ENCODE data around the gene CEP164.
A peak's percentile ranks its signal among the peaks of the same experiment; 100 is the strongest.

The CEP164 gene

DNA sequence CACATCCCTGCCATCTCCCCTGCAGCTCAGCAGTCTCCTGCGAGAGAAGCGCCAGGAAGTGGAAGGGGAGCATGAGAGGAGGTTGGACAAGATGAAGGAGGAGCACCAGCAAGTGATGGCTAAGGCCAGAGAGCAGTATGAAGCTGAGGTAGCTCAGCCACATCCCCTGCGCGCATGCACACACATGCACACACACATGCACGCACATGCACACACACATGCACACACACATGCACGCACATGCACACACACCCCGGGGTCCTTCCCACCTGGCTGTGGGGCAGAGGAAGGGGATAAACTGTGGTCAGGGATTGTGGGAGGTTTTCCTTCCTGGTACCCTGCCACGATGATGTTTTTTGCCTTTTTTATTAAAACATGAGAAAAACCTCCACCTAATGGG, 65.3 kb downstream of the CEP164 start:
- Histone ChIP-seq H2BK120ac (ENCODE audit: low read depth, low read length) (no peak overlapping the region), H4K8ac (ENCODE audit: low read depth, low read length) (no peak overlapping the region), H3K9me3 (replicated peaks in 1 of 2; ENCODE audit: control insufficient read depth in 2 of 2, insufficient read depth in 1 of 2, low read depth in 1 of 2, low read length in 2 of 2) (peaks cover 3 to 12% of the 10 kb centered on the region in 2 donors), H3K36me3 (replicated peaks in 1 of 2; ENCODE audit: control insufficient read depth in 2 of 2, insufficient read depth in 2 of 2, low read length in 2 of 2) (peaks cover 40 to 92% of the 10 kb centered on the region in 2 donors), H3K27me3 (ENCODE audit: control insufficient read depth in 3 of 3, insufficient read depth in 3 of 3, low read depth in 1 of 3, low read length in 3 of 3) (no peaks in the 10 kb centered on the region), H3K27ac (replicated peaks; ENCODE audit: low read length) (no peak overlapping the region), H2AK5ac (ENCODE audit: low read depth, low read length) (no peak overlapping the region), H3K4ac (ENCODE audit: low read length) (no peak overlapping the region), H3K4me3 (ENCODE audit: low read length in 2 of 2) (no peak overlapping the region), H3K79me1 (ENCODE audit: low read depth, low read length) (no peaks in the 10 kb centered on the region), H3K9ac (ENCODE audit: low read depth, low read length, poor library complexity) (no peak overlapping the region), H2BK15ac (ENCODE audit: low read length) (no peak overlapping the region), H4K91ac (ENCODE audit: low read depth, low read length, poor library complexity) (no peak overlapping the region), H2BK12ac (ENCODE audit: low read length) (no peak overlapping the region), H3K18ac (ENCODE audit: low read length) (no peak overlapping the region), H2BK5ac (ENCODE audit: low read length) (no peak overlapping the region), H3K4me2 (ENCODE audit: insufficient read depth, low read length, poor library complexity, severe bottlenecking) (no peak overlapping the region), H3K23ac (ENCODE audit: low read depth, low read length, poor library complexity) (peak overlapping the region; percentile 59), H3K14ac (ENCODE audit: low read length) (no peak overlapping the region), H2AFZ (ENCODE audit: low read length) (no peak overlapping the region), H3K4me1 (ENCODE audit: control insufficient read depth in 2 of 2, insufficient read depth in 1 of 2, low read depth in 1 of 2, low read length in 2 of 2) (no peaks in the 10 kb centered on the region)
- no CpG with 5 or more reads among the region's 8 CpGs for WGBS, 2 donors (ENCODE audit: extremely low coverage in 2 of 2, insufficient read length in 2 of 2, insufficient replicate concordance in 1 of 2)
- no peak for DNase-seq (ENCODE audit: low spot score)

DNA sequence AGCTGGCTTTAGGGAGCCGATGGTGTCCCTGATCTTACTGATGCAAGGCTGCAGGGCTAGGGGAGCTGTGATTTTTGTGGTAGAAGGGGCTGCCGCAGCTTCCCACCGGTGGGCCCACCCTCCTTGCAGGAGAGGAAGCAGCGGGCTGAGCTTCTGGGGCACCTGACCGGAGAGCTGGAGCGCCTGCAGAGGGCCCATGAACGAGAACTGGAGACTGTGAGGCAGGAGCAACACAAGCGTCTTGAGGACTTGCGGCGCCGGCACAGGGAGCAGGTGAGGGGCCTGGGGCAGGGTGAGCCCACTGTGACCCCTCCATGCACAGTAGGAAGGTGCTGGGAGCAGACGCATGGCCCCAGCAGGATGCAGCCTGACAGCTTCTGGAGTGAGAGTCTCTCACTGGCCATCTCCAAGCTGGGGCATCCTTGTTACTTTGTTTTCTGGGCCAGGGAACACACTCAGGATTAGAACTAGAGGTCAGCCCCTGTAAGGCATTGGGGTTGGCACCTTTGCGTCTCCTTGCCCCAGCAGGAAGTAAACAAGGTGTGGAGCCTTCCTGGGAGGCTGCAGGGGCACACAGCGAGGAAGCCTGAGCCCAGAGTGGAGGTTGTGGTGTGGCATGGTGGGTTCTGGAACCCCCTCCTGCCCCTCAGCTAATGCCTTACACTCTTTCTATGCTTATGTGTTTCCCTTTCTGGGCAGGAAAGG, 66.7 kb downstream of the CEP164 start:
- Histone ChIP-seq H2BK12ac (ENCODE audit: low read length) (no peak overlapping the region), H3K36me3 (replicated peaks in 1 of 2; ENCODE audit: control insufficient read depth in 2 of 2, insufficient read depth in 2 of 2, low read length in 2 of 2) (peaks cover 42 to 92% of the 10 kb centered on the region in 2 donors), H3K27me3 (ENCODE audit: control insufficient read depth in 3 of 3, insufficient read depth in 3 of 3, low read depth in 1 of 3, low read length in 3 of 3) (no peaks in the 10 kb centered on the region), H3K14ac (ENCODE audit: low read length) (no peak overlapping the region), H3K23ac (ENCODE audit: low read depth, low read length, poor library complexity) (no peak overlapping the region), H4K8ac (ENCODE audit: low read depth, low read length) (no peak overlapping the region), H2BK15ac (ENCODE audit: low read length) (no peak overlapping the region), H3K4me3 (ENCODE audit: low read length in 2 of 2) (no peak overlapping the region), H3K18ac (ENCODE audit: low read length) (no peak overlapping the region), H2BK5ac (ENCODE audit: low read length) (no peak overlapping the region), H4K91ac (ENCODE audit: low read depth, low read length, poor library complexity) (no peak overlapping the region), H3K4me2 (ENCODE audit: insufficient read depth, low read length, poor library complexity, severe bottlenecking) (no peak overlapping the region), H3K4ac (ENCODE audit: low read length) (no peak overlapping the region), H2AFZ (ENCODE audit: low read length) (no peak overlapping the region), H3K27ac (replicated peaks; ENCODE audit: low read length) (no peak overlapping the region), H2BK120ac (ENCODE audit: low read depth, low read length) (no peak overlapping the region), H3K9ac (ENCODE audit: low read depth, low read length, poor library complexity) (no peak overlapping the region), H2AK5ac (ENCODE audit: low read depth, low read length) (no peak overlapping the region), H3K4me1 (ENCODE audit: control insufficient read depth in 2 of 2, insufficient read depth in 1 of 2, low read depth in 1 of 2, low read length in 2 of 2) (no peaks in the 10 kb centered on the region), H3K79me1 (ENCODE audit: low read depth, low read length) (no peaks in the 10 kb centered on the region), H3K9me3 (replicated peaks in 1 of 2; ENCODE audit: control insufficient read depth in 2 of 2, insufficient read depth in 1 of 2, low read depth in 1 of 2, low read length in 2 of 2) (peaks cover 4 to 23% of the 10 kb centered on the region in 2 donors)
- no CpG with 5 or more reads among the region's 14 CpGs for WGBS, 2 donors (ENCODE audit: extremely low coverage in 2 of 2, insufficient read length in 2 of 2, insufficient replicate concordance in 1 of 2)
- no peak for DNase-seq (ENCODE audit: low spot score)

DNA sequence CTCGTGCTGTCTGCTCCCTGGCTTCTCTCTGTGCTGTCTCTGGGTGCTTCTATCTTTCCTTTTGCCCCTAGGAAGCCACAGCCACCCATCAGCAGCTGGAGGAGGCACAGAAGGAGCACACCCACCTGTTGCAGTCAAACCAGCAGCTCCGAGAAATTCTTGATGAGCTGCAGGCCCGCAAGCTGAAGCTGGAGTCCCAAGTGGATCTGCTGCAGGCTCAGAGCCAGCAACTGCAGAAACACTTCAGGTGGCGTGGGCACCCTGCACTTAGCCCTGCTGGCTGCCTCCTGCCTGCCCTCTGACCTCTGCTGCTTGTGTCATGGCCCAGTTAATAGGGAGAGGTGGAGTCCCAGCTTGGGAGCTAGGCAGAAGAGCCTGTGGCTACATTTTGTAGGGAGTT, 67.8 kb downstream of the CEP164 start:
- peaks cover 4 to 23% of the 10 kb centered on the region in 2 donors for H3K9me3 ChIP-seq (replicated peaks in 1 of 2; ENCODE audit: control insufficient read depth in 2 of 2, insufficient read depth in 1 of 2, low read depth in 1 of 2, low read length in 2 of 2)
- no peak overlapping the region for H3K18ac ChIP-seq (ENCODE audit: low read length)
- H2BK12ac ChIP-seq (ENCODE audit: low read length), result no peak overlapping the region
- H2AFZ ChIP-seq (ENCODE audit: low read length), result no peak overlapping the region
- no peaks in the 10 kb centered on the region for H3K79me1 ChIP-seq (ENCODE audit: low read depth, low read length)
- H2BK120ac ChIP-seq (ENCODE audit: low read depth, low read length), result no peak overlapping the region
- no peak overlapping the region for H3K14ac ChIP-seq (ENCODE audit: low read length)
- no peak overlapping the region for H4K91ac ChIP-seq (ENCODE audit: low read depth, low read length, poor library complexity)
- no peaks in the 10 kb centered on the region for H3K27me3 ChIP-seq (ENCODE audit: control insufficient read depth in 3 of 3, insufficient read depth in 3 of 3, low read depth in 1 of 3, low read length in 3 of 3)
- WGBS, 2 donors (ENCODE audit: extremely low coverage in 2 of 2, insufficient read length in 2 of 2, insufficient replicate concordance in 1 of 2), result no CpG with 5 or more reads among the region's 4 CpGs
- H4K8ac ChIP-seq (ENCODE audit: low read depth, low read length), result no peak overlapping the region
- peaks cover 40 to 83% of the 10 kb centered on the region in 2 donors for H3K36me3 ChIP-seq (replicated peaks in 1 of 2; ENCODE audit: control insufficient read depth in 2 of 2, insufficient read depth in 2 of 2, low read length in 2 of 2)
- no peak overlapping the region for H3K27ac ChIP-seq (replicated peaks; ENCODE audit: low read length)
- H3K4me3 ChIP-seq (ENCODE audit: low read length in 2 of 2), result no peak overlapping the region
- H2BK15ac ChIP-seq (ENCODE audit: low read length), result no peak overlapping the region
- no peak overlapping the region for H3K4ac ChIP-seq (ENCODE audit: low read length)
- no peak overlapping the region for H2BK5ac ChIP-seq (ENCODE audit: low read length)
- H2AK5ac ChIP-seq (ENCODE audit: low read depth, low read length), result no peak overlapping the region
- DNase-seq (ENCODE audit: low spot score), result no peak
- no peaks in the 10 kb centered on the region for H3K4me1 ChIP-seq (ENCODE audit: control insufficient read depth in 2 of 2, insufficient read depth in 1 of 2, low read depth in 1 of 2, low read length in 2 of 2)
- peak overlapping the region; percentile 45 for H3K9ac ChIP-seq (ENCODE audit: low read depth, low read length, poor library complexity)
- no peak overlapping the region for H3K23ac ChIP-seq (ENCODE audit: low read depth, low read length, poor library complexity)
- H3K4me2 ChIP-seq (ENCODE audit: insufficient read depth, low read length, poor library complexity, severe bottlenecking), result no peak overlapping the region

DNA sequence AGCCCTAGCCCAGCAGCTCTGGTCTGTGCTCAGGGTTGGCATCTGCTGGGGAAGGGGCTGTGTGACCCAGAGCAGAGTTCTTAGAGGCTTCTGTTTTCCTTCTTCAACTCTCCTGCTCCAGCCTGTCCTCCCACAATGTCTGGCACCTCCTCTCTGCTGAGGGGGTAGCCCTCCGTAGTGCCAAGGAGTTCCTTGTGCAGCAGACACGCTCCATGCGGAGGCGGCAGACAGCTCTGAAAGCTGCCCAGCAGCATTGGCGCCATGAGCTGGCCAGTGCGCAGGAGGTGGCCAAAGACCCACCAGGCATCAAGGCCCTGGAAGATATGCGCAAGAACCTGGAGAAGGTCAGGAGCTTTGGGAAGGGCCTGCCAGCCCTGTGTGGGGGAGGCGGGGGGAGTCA, 69.3 kb downstream of the CEP164 start:
- WGBS, 2 donors (ENCODE audit: extremely low coverage in 2 of 2, insufficient read length in 2 of 2, insufficient replicate concordance in 1 of 2), result no CpG with 5 or more reads among the region's 8 CpGs
- no peaks in the 10 kb centered on the region for H3K4me1 ChIP-seq (ENCODE audit: control insufficient read depth in 2 of 2, insufficient read depth in 1 of 2, low read depth in 1 of 2, low read length in 2 of 2)
- H3K9me3 ChIP-seq (replicated peaks in 1 of 2; ENCODE audit: control insufficient read depth in 2 of 2, insufficient read depth in 1 of 2, low read depth in 1 of 2, low read length in 2 of 2), result peaks cover 4 to 23% of the 10 kb centered on the region in 2 donors
- no peak overlapping the region for H3K14ac ChIP-seq (ENCODE audit: low read length)
- no peak overlapping the region for H2BK5ac ChIP-seq (ENCODE audit: low read length)
- peaks cover 28 to 68% of the 10 kb centered on the region in 2 donors for H3K36me3 ChIP-seq (replicated peaks in 1 of 2; ENCODE audit: control insufficient read depth in 2 of 2, insufficient read depth in 2 of 2, low read length in 2 of 2)
- no peak overlapping the region for H3K4me3 ChIP-seq (ENCODE audit: low read length in 2 of 2)
- H2AK5ac ChIP-seq (ENCODE audit: low read depth, low read length), result no peak overlapping the region
- H3K18ac ChIP-seq (ENCODE audit: low read length), result no peak overlapping the region
- no peak overlapping the region for H3K4ac ChIP-seq (ENCODE audit: low read length)
- no peak overlapping the region for H2BK15ac ChIP-seq (ENCODE audit: low read length)
- no peak for DNase-seq (ENCODE audit: low spot score)
- H3K9ac ChIP-seq (ENCODE audit: low read depth, low read length, poor library complexity), result no peak overlapping the region
- no peak overlapping the region for H3K27ac ChIP-seq (replicated peaks; ENCODE audit: low read length)
- H3K23ac ChIP-seq (ENCODE audit: low read depth, low read length, poor library complexity), result no peak overlapping the region
- H4K91ac ChIP-seq (ENCODE audit: low read depth, low read length, poor library complexity), result no peak overlapping the region
- no peak overlapping the region for H4K8ac ChIP-seq (ENCODE audit: low read depth, low read length)
- H2AFZ ChIP-seq (ENCODE audit: low read length), result no peak overlapping the region
- no peaks in the 10 kb centered on the region for H3K79me1 ChIP-seq (ENCODE audit: low read depth, low read length)
- H2BK12ac ChIP-seq (ENCODE audit: low read length), result peak overlapping the region; percentile 41
- H2BK120ac ChIP-seq (ENCODE audit: low read depth, low read length), result no peak overlapping the region
- H3K4me2 ChIP-seq (ENCODE audit: insufficient read depth, low read length, poor library complexity, severe bottlenecking), result no peak overlapping the region
- no peaks in the 10 kb centered on the region for H3K27me3 ChIP-seq (ENCODE audit: control insufficient read depth in 3 of 3, insufficient read depth in 3 of 3, low read depth in 1 of 3, low read length in 3 of 3)
